Ovary (tissue), 3 donors: Measurements from ENCODE around the gene WIPF3.

Source experiments
- EP300 ChIP-seq: sonication (generic); formaldehyde crosslinking; IDR thresholded peaks from one replicate; pipeline ENCODE4 v1.6.1; 2017; ENCODE audit warnings: antibody characterized with exemption
- POLR2A ChIP-seq: fragments of 450-650 bp; IDR thresholded peaks from one replicate; pipeline ENCODE4 v1.6.1; 2017; ENCODE audit warnings: antibody characterized with exemption, mild to moderate bottlenecking, moderate library complexity
- TF ChIP-seq, protein P1 (sequence below), 3 donors: fragments of 450-650 bp in 2 of 3; fragments of 200-600 bp in 1 of 3; IDR thresholded peaks; one replicate each; pipeline versions ENCODE4 v1.5.1 to v1.8.0; 2016 to 2022; ENCODE audit warnings: antibody characterized with exemption in 3 of 3, mild to moderate bottlenecking in 1 of 3
- donor health status: DM: no; HTN: no; CAD: no.

DNA sequence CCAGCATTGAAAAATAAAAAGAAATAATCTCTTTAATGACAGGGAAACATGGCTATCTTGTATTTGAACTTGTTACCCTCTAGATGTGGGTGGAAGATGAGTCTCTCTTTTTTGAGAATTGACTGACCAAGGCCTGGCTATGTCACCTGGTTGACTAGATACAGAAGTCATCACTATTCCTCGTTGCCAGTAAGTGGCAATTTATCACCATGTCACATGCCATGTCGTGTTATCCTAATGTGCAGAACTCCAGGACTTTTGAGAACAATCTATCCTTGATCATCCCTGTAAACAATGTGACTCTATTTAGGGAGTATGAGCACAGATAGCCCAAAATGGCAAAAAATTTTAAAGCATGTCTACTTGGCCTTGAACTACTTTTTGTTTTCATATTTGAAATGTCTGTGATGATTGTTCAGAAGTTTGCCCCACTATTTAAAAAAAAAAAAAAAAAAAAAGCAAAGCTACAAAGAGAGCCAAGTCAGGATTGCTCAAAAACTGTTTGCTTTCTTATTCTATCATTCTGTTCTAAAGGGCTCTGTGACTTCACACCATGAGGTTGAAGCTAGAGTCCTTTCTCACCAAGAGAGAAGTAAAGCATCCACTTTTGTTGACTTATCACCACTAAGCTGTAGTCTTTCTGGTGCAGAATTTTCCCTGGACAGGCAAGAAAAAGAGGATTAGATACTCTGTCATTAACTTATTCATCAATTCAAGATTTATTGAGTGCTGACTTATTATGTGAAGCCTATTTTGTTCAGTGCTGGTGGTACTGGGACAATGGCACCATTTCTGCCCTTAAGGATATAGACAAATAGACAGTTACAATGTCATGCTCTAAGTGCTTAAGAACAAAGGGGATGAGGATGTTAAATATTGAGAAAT is 10.4 kb upstream of the WIPF3 start:
- TF ChIP-seq, protein P1, sequence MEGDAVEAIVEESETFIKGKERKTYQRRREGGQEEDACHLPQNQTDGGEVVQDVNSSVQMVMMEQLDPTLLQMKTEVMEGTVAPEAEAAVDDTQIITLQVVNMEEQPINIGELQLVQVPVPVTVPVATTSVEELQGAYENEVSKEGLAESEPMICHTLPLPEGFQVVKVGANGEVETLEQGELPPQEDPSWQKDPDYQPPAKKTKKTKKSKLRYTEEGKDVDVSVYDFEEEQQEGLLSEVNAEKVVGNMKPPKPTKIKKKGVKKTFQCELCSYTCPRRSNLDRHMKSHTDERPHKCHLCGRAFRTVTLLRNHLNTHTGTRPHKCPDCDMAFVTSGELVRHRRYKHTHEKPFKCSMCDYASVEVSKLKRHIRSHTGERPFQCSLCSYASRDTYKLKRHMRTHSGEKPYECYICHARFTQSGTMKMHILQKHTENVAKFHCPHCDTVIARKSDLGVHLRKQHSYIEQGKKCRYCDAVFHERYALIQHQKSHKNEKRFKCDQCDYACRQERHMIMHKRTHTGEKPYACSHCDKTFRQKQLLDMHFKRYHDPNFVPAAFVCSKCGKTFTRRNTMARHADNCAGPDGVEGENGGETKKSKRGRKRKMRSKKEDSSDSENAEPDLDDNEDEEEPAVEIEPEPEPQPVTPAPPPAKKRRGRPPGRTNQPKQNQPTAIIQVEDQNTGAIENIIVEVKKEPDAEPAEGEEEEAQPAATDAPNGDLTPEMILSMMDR (IDR thresholded peaks at IDR 0.05): no peak
- TF ChIP-seq EP300 (no peak), POLR2A (no peak)
